ENCODE results near the gene KIF13A. TPM values are rescaled to one million over a fixed set of nuclear protein-coding genes. Genes with fewer than 3 reads are reported as not detected.

KIF13A gene
- total and polyA plus RNA-seq, 2 experiments from 2014 or later: 8.4 to 28.2 TPM

DNA sequence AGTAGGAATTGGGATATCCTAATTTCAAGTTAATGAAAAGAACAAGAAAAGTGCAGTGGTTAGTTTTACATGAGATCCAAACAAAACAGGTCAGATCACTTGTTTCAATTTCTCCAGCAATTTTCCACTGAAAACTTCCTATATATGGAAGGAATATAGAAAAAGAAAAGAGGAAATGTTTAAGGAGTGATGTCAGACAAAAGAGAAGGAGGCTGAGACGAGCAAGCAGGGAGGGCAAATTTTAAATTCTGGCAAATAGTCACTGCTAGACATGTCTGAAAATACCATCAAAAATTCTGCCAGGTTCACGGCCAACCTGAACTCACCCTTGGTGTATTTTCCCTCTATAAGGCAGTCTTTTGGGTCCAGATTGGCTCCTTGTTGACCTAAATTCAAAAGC, 271.2 kb downstream of the KIF13A start:
- no peaks in the 10 kb centered on the region for H4K20me1 ChIP-seq (replicated peaks; ENCODE audit: insufficient read depth)
- no peak overlapping the region for H3K27ac ChIP-seq (ENCODE audit: low read depth)
- no peak overlapping the region for H3K4me3 ChIP-seq
- TF ChIP-seq NANOG (IDR thresholded peaks at IDR 0.05; ENCODE audit: borderline replicate concordance): no peak
- TF ChIP-seq ZNF114 (CRISPR knock-in tag; IDR thresholded peaks at IDR 0.05): no peak
- no peak for TF ChIP-seq STAT1 (IDR thresholded peaks at IDR 0.05; ENCODE audit: unreplicated experiment)
- TF ChIP-seq EZH2 (IDR thresholded peaks at IDR 0.05; ENCODE audit: low read depth, unreplicated experiment): no peak
- no peak for TF ChIP-seq ETS1 (IDR thresholded peaks at IDR 0.05)
- no peak for TF ChIP-seq ZNF462 (CRISPR knock-in tag; IDR thresholded peaks at IDR 0.05)
- no peak for TF ChIP-seq JUNB (IDR thresholded peaks at IDR 0.05; ENCODE audit: unreplicated experiment)
- TF ChIP-seq, protein P1, sequence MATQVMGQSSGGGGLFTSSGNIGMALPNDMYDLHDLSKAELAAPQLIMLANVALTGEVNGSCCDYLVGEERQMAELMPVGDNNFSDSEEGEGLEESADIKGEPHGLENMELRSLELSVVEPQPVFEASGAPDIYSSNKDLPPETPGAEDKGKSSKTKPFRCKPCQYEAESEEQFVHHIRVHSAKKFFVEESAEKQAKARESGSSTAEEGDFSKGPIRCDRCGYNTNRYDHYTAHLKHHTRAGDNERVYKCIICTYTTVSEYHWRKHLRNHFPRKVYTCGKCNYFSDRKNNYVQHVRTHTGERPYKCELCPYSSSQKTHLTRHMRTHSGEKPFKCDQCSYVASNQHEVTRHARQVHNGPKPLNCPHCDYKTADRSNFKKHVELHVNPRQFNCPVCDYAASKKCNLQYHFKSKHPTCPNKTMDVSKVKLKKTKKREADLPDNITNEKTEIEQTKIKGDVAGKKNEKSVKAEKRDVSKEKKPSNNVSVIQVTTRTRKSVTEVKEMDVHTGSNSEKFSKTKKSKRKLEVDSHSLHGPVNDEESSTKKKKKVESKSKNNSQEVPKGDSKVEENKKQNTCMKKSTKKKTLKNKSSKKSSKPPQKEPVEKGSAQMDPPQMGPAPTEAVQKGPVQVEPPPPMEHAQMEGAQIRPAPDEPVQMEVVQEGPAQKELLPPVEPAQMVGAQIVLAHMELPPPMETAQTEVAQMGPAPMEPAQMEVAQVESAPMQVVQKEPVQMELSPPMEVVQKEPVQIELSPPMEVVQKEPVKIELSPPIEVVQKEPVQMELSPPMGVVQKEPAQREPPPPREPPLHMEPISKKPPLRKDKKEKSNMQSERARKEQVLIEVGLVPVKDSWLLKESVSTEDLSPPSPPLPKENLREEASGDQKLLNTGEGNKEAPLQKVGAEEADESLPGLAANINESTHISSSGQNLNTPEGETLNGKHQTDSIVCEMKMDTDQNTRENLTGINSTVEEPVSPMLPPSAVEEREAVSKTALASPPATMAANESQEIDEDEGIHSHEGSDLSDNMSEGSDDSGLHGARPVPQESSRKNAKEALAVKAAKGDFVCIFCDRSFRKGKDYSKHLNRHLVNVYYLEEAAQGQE (IDR thresholded peaks at IDR 0.05; ENCODE audit: unreplicated experiment): no peak
- no peak for TF ChIP-seq ZNF331 (CRISPR knock-in tag; IDR thresholded peaks at IDR 0.05; ENCODE audit: low read depth)
- no peak for TF ChIP-seq POLR2AphosphoS5 (IDR thresholded peaks at IDR 0.05; ENCODE audit: low read depth)
- no peak for TF ChIP-seq CTCF (conservative IDR thresholded peaks at IDR 0.05; ENCODE audit: low read depth in 2 of 2)
- TF ChIP-seq EZH2phosphoT487 (IDR thresholded peaks at IDR 0.05; ENCODE audit: unreplicated experiment): no peak
- no peak for TF ChIP-seq CREB1 (CRISPR knock-in tag; IDR thresholded peaks at IDR 0.05; ENCODE audit: low read depth)
- ATAC-seq (no peak), DNase-seq (ENCODE audit: low spot score) (no peak)
- no peaks in the 10 kb centered on the region for H3K9me2 ChIP-seq (ENCODE audit: insufficient read depth)
- H3K4me2 ChIP-seq: no peak overlapping the region
- H3K9me3 Mint-ChIP-seq: no peaks in the 10 kb centered on the region
- H3K27me3 ChIP-seq (ENCODE audit: insufficient read depth): no peaks in the 10 kb centered on the region
- no peaks in the 10 kb centered on the region for H3K36me3 ChIP-seq (ENCODE audit: insufficient read depth)
- H2AFZ ChIP-seq: no peak overlapping the region
- H3K4me1 Mint-ChIP-seq: peaks cover 8% of the 10 kb centered on the region
- H3K27me3 Mint-ChIP-seq (ENCODE audit: insufficient read depth, low read depth, poor library complexity): peaks cover 3% of the 10 kb centered on the region
- no peak overlapping the region for H3K4me3 Mint-ChIP-seq
- H3K27ac Mint-ChIP-seq: no peak overlapping the region
- no peaks in the 10 kb centered on the region for H3K79me2 ChIP-seq (replicated peaks; ENCODE audit: insufficient read depth)
- H3F3A ChIP-seq (replicated peaks; ENCODE audit: low read depth): no peaks in the 10 kb centered on the region
- H3K36me3 Mint-ChIP-seq (ENCODE audit: low read depth): no peaks in the 10 kb centered on the region
- H3K4me1 ChIP-seq (ENCODE audit: insufficient read depth): peaks cover 5% of the 10 kb centered on the region; the same call in 1 of the 2 replicates

All from GM23338 (cell line).